GM10266 (cell line): ENCODE results near the gene C16orf96.

Experiments
- DNase-seq: peaks from one replicate; pipeline ENCODE4 v3.0.0; 2012; ENCODE audit errors: extremely low spot score
- TF ChIP-seq, protein P1 (sequence below): IDR thresholded peaks from 2 replicates; pipeline ENCODE4 v1.5.1; 2012; ENCODE audit warnings: mild to moderate bottlenecking, low read depth; ENCODE audit not compliant: control insufficient read depth, insufficient read depth; ENCODE audit errors: missing control alignments

C16orf96 gene

GRCh38 chr16:4517812-4518680 lies 38.1 kb upstream of the C16orf96 start:
- TF ChIP-seq, protein P1, sequence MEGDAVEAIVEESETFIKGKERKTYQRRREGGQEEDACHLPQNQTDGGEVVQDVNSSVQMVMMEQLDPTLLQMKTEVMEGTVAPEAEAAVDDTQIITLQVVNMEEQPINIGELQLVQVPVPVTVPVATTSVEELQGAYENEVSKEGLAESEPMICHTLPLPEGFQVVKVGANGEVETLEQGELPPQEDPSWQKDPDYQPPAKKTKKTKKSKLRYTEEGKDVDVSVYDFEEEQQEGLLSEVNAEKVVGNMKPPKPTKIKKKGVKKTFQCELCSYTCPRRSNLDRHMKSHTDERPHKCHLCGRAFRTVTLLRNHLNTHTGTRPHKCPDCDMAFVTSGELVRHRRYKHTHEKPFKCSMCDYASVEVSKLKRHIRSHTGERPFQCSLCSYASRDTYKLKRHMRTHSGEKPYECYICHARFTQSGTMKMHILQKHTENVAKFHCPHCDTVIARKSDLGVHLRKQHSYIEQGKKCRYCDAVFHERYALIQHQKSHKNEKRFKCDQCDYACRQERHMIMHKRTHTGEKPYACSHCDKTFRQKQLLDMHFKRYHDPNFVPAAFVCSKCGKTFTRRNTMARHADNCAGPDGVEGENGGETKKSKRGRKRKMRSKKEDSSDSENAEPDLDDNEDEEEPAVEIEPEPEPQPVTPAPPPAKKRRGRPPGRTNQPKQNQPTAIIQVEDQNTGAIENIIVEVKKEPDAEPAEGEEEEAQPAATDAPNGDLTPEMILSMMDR, result peak; percentile 66
- DNase-seq, result no peak

GRCh38 chr16:4519274-4520058 lies 36.7 kb upstream of the C16orf96 start:
- TF ChIP-seq, protein P1, result no peak
- no peak for DNase-seq

- DNase-seq, result no peak
- TF ChIP-seq, protein P1, result no peak
These were observed 35.2 kb upstream of the C16orf96 start for GRCh38 chr16:4520913-4521312.

DNA sequence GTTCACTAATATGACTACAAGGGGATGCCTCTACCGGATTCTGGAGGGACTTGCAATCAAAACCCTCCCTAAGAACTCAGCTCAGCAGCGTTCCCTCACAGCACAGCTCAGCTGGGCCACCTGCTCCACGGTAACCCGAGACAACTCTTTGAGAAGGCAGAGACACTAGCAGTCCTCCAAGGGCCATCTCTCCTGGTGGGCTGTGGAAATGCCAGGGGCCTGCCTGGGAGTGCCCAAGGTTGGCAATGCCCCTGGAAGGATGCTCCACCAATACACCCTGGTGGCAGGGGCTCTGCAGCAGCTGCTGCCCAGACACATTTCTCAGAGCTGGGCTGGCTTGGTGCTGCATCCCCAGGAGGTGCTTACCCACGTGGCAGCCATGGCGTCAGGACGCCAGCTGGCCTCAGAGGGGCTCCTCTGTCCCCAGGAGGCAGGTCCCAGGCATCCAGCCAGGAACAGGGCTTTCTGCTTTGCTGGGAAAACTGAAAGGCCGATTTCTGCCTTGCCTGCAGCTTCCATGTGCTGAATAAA lies 34.0 kb upstream of the C16orf96 start:
- TF ChIP-seq, protein P1, result no peak
- DNase-seq, result no peak

- TF ChIP-seq, protein P1, result no peak
- DNase-seq, result no peak
These were observed 32.5 kb upstream of the C16orf96 start for GRCh38 chr16:4523686-4524085.

DNA sequence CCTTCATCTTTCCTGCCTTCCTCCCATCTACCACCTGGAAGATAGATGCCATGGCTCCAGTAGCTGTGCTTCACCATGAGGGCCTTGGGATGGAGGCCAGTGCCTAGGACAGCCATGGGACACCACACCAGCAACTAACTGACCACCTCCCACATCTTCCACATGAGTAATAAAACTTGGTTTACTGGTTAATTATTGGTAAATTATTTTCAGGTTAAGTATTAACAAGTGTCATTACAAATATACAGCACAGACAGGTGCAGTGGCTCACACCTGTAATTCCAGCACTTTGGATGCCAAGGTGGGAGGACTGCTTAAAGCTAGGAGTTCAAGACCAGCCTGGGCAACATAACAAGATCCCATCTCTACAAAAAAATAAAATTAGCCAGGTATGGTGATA lies 31.6 kb upstream of the C16orf96 start:
- DNase-seq, result no peak
- TF ChIP-seq, protein P1, result no peak
